Trophoblast cell (in vitro differentiated cells and primary cell): ENCODE measurements around the gene CEL. TPM values are rescaled to one million over a fixed set of nuclear protein-coding genes. Genes with fewer than 3 reads are reported as not detected.
"Not testable (repeated sequence)": the region's sequence is repeated elsewhere in the genome, so short reads cannot be mapped to it uniquely, and the experiment has no call there.

ENCODE experiments used
- DNase-seq, 2 donors: peaks; one replicate each; pipeline ENCODE4 v3.0.0-alpha.2; 2016
- H2AFZ ChIP-seq: 2 replicates; pipeline ENCODE4 v1.6.1; 2013; ENCODE audit warnings: low read length, moderate library complexity, mild to moderate bottlenecking; ENCODE audit not compliant: insufficient read depth, poor library complexity
- H2AK5ac ChIP-seq: 2 replicates; pipeline ENCODE4 v1.6.1; 2013; ENCODE audit warnings: mild to moderate bottlenecking, low read length
- H2BK120ac ChIP-seq: 2 replicates; pipeline ENCODE4 v1.6.1; 2013; ENCODE audit warnings: low read length, mild to moderate bottlenecking, moderate library complexity; ENCODE audit not compliant: insufficient read depth, poor library complexity
- H2BK12ac ChIP-seq: 2 replicates; pipeline ENCODE4 v1.6.1; 2013; ENCODE audit warnings: mild to moderate bottlenecking, low read length, moderate library complexity
- H2BK5ac ChIP-seq: 2 replicates; pipeline ENCODE4 v1.6.1; 2013; ENCODE audit warnings: low read length, low read depth, moderate library complexity, mild to moderate bottlenecking; ENCODE audit not compliant: poor library complexity
- H3K14ac ChIP-seq: 2 replicates; pipeline ENCODE4 v1.6.1; 2013; ENCODE audit warnings: mild to moderate bottlenecking, low read length
- H3K18ac ChIP-seq: 2 replicates; pipeline ENCODE4 v1.6.1; 2013; ENCODE audit warnings: mild to moderate bottlenecking, low read length
- H3K23ac ChIP-seq: 2 replicates; pipeline ENCODE4 v1.6.1; 2013; ENCODE audit warnings: low read length
- H3K27ac ChIP-seq: 2 replicates; pipeline ENCODE4 v1.5.1; 2013; ENCODE audit warnings: low read depth, mild to moderate bottlenecking, inconsistent platforms, low read length, moderate library complexity
- H3K27me3 ChIP-seq: 2 replicates; pipeline ENCODE4 v1.6.1; 2013; ENCODE audit warnings: inconsistent platforms, mild to moderate bottlenecking, low read length, moderate library complexity; ENCODE audit not compliant: insufficient read depth
- H3K36me3 ChIP-seq, 2 experiments: 1 replicate in 1 of 2; 2 replicates in 1 of 2; pipeline ENCODE4 v1.6.1; 2013; ENCODE audit warnings: low read length in 2 of 2, mild to moderate bottlenecking in 2 of 2, moderate library complexity in 1 of 2; ENCODE audit not compliant: insufficient read depth in 2 of 2, control insufficient read depth in 1 of 2
- H3K4ac ChIP-seq: 2 replicates; pipeline ENCODE4 v1.6.1; 2013; ENCODE audit warnings: low read depth, mild to moderate bottlenecking, low read length, moderate library complexity
- H3K4me1 ChIP-seq, 2 experiments: 1 replicate in 1 of 2; 2 replicates in 1 of 2; pipeline ENCODE4 v1.6.1; 2013; ENCODE audit warnings: low read length in 2 of 2, mild to moderate bottlenecking in 2 of 2, moderate library complexity in 1 of 2; ENCODE audit not compliant: insufficient read depth in 2 of 2, control insufficient read depth in 1 of 2
- H3K4me2 ChIP-seq: 2 replicates; pipeline ENCODE4 v1.6.1; 2013; ENCODE audit warnings: inconsistent platforms, mild to moderate bottlenecking, low read length, moderate library complexity
- H3K4me3 ChIP-seq: 2 replicates; pipeline ENCODE4 v1.5.1; 2013; ENCODE audit warnings: mild to moderate bottlenecking, low read depth, low read length, inconsistent platforms
- H3K79me1 ChIP-seq: one replicate; pipeline ENCODE4 v1.6.1; 2013; ENCODE audit warnings: low read length
- H3K79me2 ChIP-seq: 2 replicates; pipeline ENCODE4 v1.6.1; 2013; ENCODE audit warnings: low read length, mild to moderate bottlenecking; ENCODE audit not compliant: control insufficient read depth, insufficient read depth, poor library complexity
- H3K9ac ChIP-seq: 2 replicates; pipeline ENCODE4 v1.6.1; 2013; ENCODE audit warnings: mild to moderate bottlenecking, low read length
- H3K9me3 ChIP-seq: 2 replicates; pipeline ENCODE4 v1.6.1; 2013; ENCODE audit warnings: low read depth, mild to moderate bottlenecking, control low read depth, inconsistent platforms, low read length; ENCODE audit not compliant: insufficient read depth
- H4K12ac ChIP-seq: 2 replicates; pipeline ENCODE4 v1.6.1; 2013; ENCODE audit warnings: low read depth, mild to moderate bottlenecking, low read length, moderate library complexity
- H4K8ac ChIP-seq: 2 replicates; pipeline ENCODE4 v1.6.1; 2013; ENCODE audit warnings: low read depth, mild to moderate bottlenecking, low read length, moderate library complexity
- H4K91ac ChIP-seq: one replicate; pipeline ENCODE4 v1.6.1; 2013; ENCODE audit warnings: low read depth, mild to moderate bottlenecking, low read length, moderate library complexity
- WGBS: extraction: QIAGEN DNeasy Blood & Tissue Kit; methylation state at CpG from one replicate; pipeline ENCODE4 v1.1.7; 2013; ENCODE audit warnings: missing lambda C conversion rate; ENCODE audit not compliant: insufficient read length, insufficient coverage; ENCODE audit errors: extremely low coverage; 5-methylcytosine and 5-hydroxymethylcytosine counted together
- polyA plus RNA-seq: library from polyadenylated mRNA; stranded (reverse); fragments of 200-250 nt; gene quantifications from 2 replicates; pipeline ENCODE4 v1.2.3, GENCODE V29; 2013

Gene CEL
- polyA plus RNA-seq: 1.3 and 1.6 TPM in 2 replicates

DNA sequence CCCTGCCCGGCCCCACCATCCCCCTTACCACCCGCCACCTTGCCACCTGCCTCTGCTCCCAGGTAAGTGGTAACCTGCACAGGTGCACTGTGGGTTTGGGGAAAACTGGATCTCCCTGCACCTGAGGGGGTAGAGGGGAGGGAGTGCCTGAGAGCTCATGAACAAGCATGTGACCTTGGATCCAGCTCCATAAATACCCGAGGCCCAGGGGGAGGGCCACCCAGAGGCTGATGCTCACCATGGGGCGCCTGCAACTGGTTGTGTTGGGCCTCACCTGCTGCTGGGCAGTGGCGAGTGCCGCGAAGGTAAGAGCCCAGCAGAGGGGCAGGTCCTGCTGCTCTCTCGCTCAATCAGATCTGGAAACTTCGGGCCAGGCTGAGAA, at the start of gene CEL:
CEL (plus strand) TSS at position 218 of the 382 bp plus-strand sequence; CDS start at position 240, 22 bp downstream.
- not testable (repeated sequence) for H3K79me1 ChIP-seq, H4K8ac ChIP-seq, H3K14ac ChIP-seq, H3K4ac ChIP-seq, H2BK12ac ChIP-seq, H2BK5ac ChIP-seq, H3K9ac ChIP-seq, H3K4me2 ChIP-seq, H3K27ac ChIP-seq, H3K18ac ChIP-seq, H3K23ac ChIP-seq, DNase-seq, H3K9me3 ChIP-seq, H2AFZ ChIP-seq, H2AK5ac ChIP-seq, H3K27me3 ChIP-seq, H3K4me3 ChIP-seq, H3K79me2 ChIP-seq, H4K12ac ChIP-seq
- Histone ChIP-seq H3K36me3 (peaks cover 24 to 29% of the 10 kb centered on the region in 2 experiments), H4K91ac (peak within 1 kb of the TSS; percentile 82), H2BK120ac (peak within 1 kb of the TSS; percentile 9), H3K4me1 (peaks cover 13 to 14% of the 10 kb centered on the region in 2 experiments)
- WGBS: no CpG with 5 or more reads among the region's 9 CpGs

GRCh38 chr9:133014696-133015095, 47.1 kb upstream of the CEL start:
- no peak overlapping the region for H4K8ac ChIP-seq
- no peak overlapping the region for H3K27ac ChIP-seq
- H2AK5ac ChIP-seq: no peak overlapping the region
- H3K4me2 ChIP-seq: no peak overlapping the region
- H2BK5ac ChIP-seq: no peak overlapping the region
- no peaks in the 10 kb centered on the region for H3K4me1 ChIP-seq
- H3K9me3 ChIP-seq: peaks cover 1% of the 10 kb centered on the region
- no peak overlapping the region for H3K18ac ChIP-seq
- no peaks in the 10 kb centered on the region for H3K79me2 ChIP-seq
- H3K14ac ChIP-seq: no peak overlapping the region
- H3K79me1 ChIP-seq: no peaks in the 10 kb centered on the region
- no peak overlapping the region for H4K91ac ChIP-seq
- H2AFZ ChIP-seq: no peak overlapping the region
- no peaks in the 10 kb centered on the region for H3K36me3 ChIP-seq
- H2BK12ac ChIP-seq: no peak overlapping the region
- no peak for DNase-seq
- no peak overlapping the region for H4K12ac ChIP-seq
- no peaks in the 10 kb centered on the region for H3K27me3 ChIP-seq
- H2BK120ac ChIP-seq: no peak overlapping the region
- no peak overlapping the region for H3K23ac ChIP-seq
- H3K4ac ChIP-seq: no peak overlapping the region
- no peak overlapping the region for H3K4me3 ChIP-seq
- H3K9ac ChIP-seq: no peak overlapping the region
- no CpG with 5 or more reads among the region's 5 CpGs for WGBS

DNA sequence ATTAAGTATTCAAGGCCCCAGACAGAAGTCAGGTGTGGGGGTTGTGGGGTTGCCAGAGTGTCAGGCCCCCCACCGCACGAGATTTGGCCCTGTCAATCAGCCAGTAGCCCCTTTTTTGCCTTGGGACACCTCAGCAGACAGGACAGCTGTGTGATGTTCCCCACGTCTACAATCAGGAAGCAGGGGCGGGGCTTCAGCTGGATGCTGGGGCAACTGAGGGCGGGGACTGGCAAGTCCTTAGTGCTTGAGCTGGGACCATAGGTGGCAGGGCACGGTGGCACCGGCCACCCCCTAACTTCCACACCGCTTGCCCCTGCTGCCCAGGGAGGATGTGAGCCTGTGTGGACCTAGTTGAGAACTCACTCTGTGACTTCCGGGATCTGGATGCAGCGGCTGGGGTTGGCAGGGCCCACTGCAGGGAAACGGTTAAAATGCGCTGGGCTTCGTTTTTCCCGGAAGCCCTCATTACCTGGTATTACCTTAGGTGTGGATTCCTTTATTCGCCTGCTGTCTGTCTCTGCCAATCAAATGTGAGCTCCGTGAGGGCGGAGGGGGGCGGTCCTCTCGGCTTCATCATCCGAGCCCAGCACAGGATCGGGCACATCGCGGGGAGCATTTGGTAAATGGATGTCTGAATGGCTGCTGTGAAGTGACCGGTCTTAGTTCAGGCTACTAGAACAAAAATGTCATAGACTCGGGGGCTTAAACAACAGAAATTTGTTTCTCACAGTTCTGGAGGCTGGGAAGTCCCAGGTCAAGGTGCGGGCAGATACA, 38.5 kb upstream of the CEL start:
- Histone ChIP-seq H3K79me2 (no peaks in the 10 kb centered on the region), H2BK5ac (no peak overlapping the region), H3K23ac (no peak overlapping the region), H3K14ac (no peak overlapping the region), H4K12ac (no peak overlapping the region), H3K4me3 (no peak overlapping the region), H2AK5ac (no peak overlapping the region), H3K27ac (no peak overlapping the region), H4K8ac (no peak overlapping the region), H2AFZ (no peak overlapping the region), H3K36me3 (no peaks in the 10 kb centered on the region), H3K27me3 (no peaks in the 10 kb centered on the region), H3K18ac (no peak overlapping the region), H3K9me3 (no peaks in the 10 kb centered on the region), H2BK12ac (no peak overlapping the region), H2BK120ac (no peak overlapping the region), H3K4ac (no peak overlapping the region), H3K4me2 (no peak overlapping the region), H3K79me1 (no peaks in the 10 kb centered on the region), H3K4me1 (no peaks in the 10 kb centered on the region), H4K91ac (no peak overlapping the region), H3K9ac (no peak overlapping the region)
- DNase-seq: peak in 1 of 2 donors; percentile 36
- WGBS: no CpG with 5 or more reads among the region's 26 CpGs

DNA sequence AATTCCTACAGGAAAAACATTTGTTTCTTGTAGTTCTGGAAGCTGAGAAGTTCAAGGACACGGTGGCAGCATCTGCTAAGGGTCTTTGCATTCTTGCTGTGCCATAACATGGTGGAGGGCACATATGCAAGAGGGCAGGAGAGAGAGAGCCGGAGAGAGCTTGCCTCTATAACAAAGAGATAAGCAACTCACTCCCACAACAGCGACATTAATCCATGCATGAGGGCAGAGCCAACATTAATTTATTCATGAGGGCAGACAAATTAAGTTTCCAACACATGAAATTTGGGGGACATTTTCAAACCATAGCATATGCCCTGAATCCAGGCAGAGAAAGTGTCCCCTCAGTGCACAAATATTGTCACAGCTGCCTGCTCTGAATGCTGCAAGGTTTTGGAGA, 35.4 kb upstream of the CEL start:
- Histone ChIP-seq H3K27ac (no peak overlapping the region), H4K91ac (no peak overlapping the region), H3K27me3 (no peaks in the 10 kb centered on the region), H2AK5ac (no peak overlapping the region), H2AFZ (no peak overlapping the region), H4K8ac (no peak overlapping the region), H3K4me1 (peaks cover 3 to 5% of the 10 kb centered on the region in 2 experiments), H4K12ac (no peak overlapping the region), H3K9me3 (no peaks in the 10 kb centered on the region), H3K79me2 (peaks cover 9% of the 10 kb centered on the region), H3K23ac (no peak overlapping the region), H2BK5ac (no peak overlapping the region), H3K14ac (no peak overlapping the region), H3K36me3 (no peaks in the 10 kb centered on the region), H2BK12ac (no peak overlapping the region), H3K4ac (no peak overlapping the region), H3K18ac (no peak overlapping the region), H3K9ac (no peak overlapping the region), H3K79me1 (peaks cover 10% of the 10 kb centered on the region), H2BK120ac (no peak overlapping the region), H3K4me3 (no peak overlapping the region), H3K4me2 (no peak overlapping the region)
- WGBS: no CpG with 5 or more reads among the region's 3 CpGs
- DNase-seq: no peak
